Measurements from ENCODE around the gene TMPRSS3.
A peak's percentile ranks its signal among the peaks of the same experiment; 100 is the strongest.

The TMPRSS3 gene

GRCh38 chr21:42388740-42389448, 7.0 kb downstream of the TMPRSS3 start:
- Histone ChIP-seq H3K9ac (ENCODE audit: low read depth, low read length) (peak overlapping the region; percentile 37), H3K9me3 (ENCODE audit: control insufficient read depth, insufficient read depth, low read length) (no peaks in the 10 kb centered on the region), H3K36me3 (ENCODE audit: control insufficient read depth, insufficient read depth, low read length) (no peaks in the 10 kb centered on the region), H3K4me1 (ENCODE audit: control insufficient read depth, insufficient read depth, low read length) (peaks cover 16% of the 10 kb centered on the region), H3K27me3 (ENCODE audit: control insufficient read depth, insufficient read depth, low read length) (no peaks in the 10 kb centered on the region), H3K27ac (ENCODE audit: low read depth, low read length) (peak overlapping the region; percentile 21), H3K4me3 (ENCODE audit: low read depth, low read length) (no peak overlapping the region)

- peaks cover 16% of the 10 kb centered on the region for H3K4me1 ChIP-seq (ENCODE audit: control insufficient read depth, insufficient read depth, low read length)
- H3K9me3 ChIP-seq (ENCODE audit: control insufficient read depth, insufficient read depth, low read length), result no peaks in the 10 kb centered on the region
- H3K4me3 ChIP-seq (ENCODE audit: low read depth, low read length), result no peak overlapping the region
- no peak overlapping the region for H3K27ac ChIP-seq (ENCODE audit: low read depth, low read length)
- no peak overlapping the region for H3K9ac ChIP-seq (ENCODE audit: low read depth, low read length)
- H3K36me3 ChIP-seq (ENCODE audit: control insufficient read depth, insufficient read depth, low read length), result no peaks in the 10 kb centered on the region
- H3K27me3 ChIP-seq (ENCODE audit: control insufficient read depth, insufficient read depth, low read length), result no peaks in the 10 kb centered on the region
Observed at GRCh38 chr21:42387843-42388340, 8.0 kb downstream of the TMPRSS3 start.

- no peak overlapping the region for H3K9ac ChIP-seq (ENCODE audit: low read depth, low read length)
- H3K9me3 ChIP-seq (ENCODE audit: control insufficient read depth, insufficient read depth, low read length), result 0 out of 2 replicates have a peak, but pooled peaks cover 1% of the 10 kb centered on the region
- H3K4me1 ChIP-seq (ENCODE audit: control insufficient read depth, insufficient read depth, low read length), result peaks cover 16% of the 10 kb centered on the region
- H3K36me3 ChIP-seq (ENCODE audit: control insufficient read depth, insufficient read depth, low read length), result no peaks in the 10 kb centered on the region
- H3K27me3 ChIP-seq (ENCODE audit: control insufficient read depth, insufficient read depth, low read length), result no peaks in the 10 kb centered on the region
- no peak overlapping the region for H3K4me3 ChIP-seq (ENCODE audit: low read depth, low read length)
- H3K27ac ChIP-seq (ENCODE audit: low read depth, low read length), result no peak overlapping the region
Observed at GRCh38 chr21:42387164-42387563, 8.7 kb downstream of the TMPRSS3 start.

DNA sequence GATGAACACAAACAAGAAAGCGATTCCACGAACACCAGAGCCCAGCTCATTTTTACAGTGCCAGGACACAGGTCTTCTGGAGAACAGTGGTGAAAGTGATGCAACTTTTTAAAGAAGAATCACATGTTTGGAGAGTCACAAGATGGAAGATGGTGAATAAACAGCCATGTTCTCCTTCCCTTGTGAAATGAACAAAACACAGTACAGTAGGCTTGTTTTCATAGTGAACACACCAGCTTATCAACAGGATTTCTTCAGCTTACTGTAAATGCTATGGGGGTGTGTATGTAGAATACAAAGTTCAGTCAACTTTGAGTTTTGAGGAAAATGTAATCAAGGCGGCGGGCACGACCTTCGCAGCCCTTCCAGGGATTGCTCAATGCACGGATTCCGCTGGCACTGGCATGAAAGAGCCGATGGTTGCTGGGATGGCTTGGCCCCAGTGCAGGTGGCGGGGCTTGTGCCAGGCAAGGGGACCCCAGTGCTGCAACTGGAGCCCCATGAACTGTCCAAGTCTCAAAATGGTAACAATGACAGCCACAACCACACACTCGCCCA, 9.7 kb downstream of the TMPRSS3 start:
- H3K9ac ChIP-seq (ENCODE audit: low read depth, low read length), result no peak overlapping the region
- H3K36me3 ChIP-seq (ENCODE audit: control insufficient read depth, insufficient read depth, low read length), result no peaks in the 10 kb centered on the region
- H3K4me3 ChIP-seq (ENCODE audit: low read depth, low read length), result no peak overlapping the region
- H3K27me3 ChIP-seq (ENCODE audit: control insufficient read depth, insufficient read depth, low read length), result no peaks in the 10 kb centered on the region
- 0 out of 2 replicates have a peak, but pooled peaks cover 4% of the 10 kb centered on the region for H3K9me3 ChIP-seq (ENCODE audit: control insufficient read depth, insufficient read depth, low read length)
- H3K4me1 ChIP-seq (ENCODE audit: control insufficient read depth, insufficient read depth, low read length), result peaks cover 16% of the 10 kb centered on the region
- H3K27ac ChIP-seq (ENCODE audit: low read depth, low read length), result no peak overlapping the region

DNA sequence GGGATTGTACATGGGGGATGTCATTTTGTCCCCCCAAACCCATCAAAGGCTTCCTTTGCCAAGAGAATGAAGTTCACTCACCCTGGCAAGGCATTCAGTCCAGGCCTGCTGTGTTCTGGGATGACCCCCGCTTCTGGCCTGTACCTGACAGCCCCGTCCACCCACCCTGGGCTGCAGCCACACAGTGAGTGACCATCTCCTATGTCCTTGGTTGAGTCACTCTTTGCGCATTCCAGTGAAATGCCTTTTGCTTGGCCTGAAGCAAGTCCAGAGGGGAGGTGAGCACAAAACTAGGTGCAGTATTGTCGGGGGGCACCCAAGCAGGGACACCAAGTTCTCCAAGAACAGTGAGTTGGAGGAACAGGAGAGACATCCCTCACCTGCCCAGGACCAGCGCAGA, 10.2 kb downstream of the TMPRSS3 start:
- H3K4me3 ChIP-seq (ENCODE audit: low read depth, low read length), result no peak overlapping the region
- H3K27ac ChIP-seq (ENCODE audit: low read depth, low read length), result no peak overlapping the region
- no peak overlapping the region for H3K9ac ChIP-seq (ENCODE audit: low read depth, low read length)
- peaks cover 16% of the 10 kb centered on the region for H3K4me1 ChIP-seq (ENCODE audit: control insufficient read depth, insufficient read depth, low read length)
- no peaks in the 10 kb centered on the region for H3K36me3 ChIP-seq (ENCODE audit: control insufficient read depth, insufficient read depth, low read length)
- 0 out of 2 replicates have a peak, but pooled peaks cover 4% of the 10 kb centered on the region for H3K9me3 ChIP-seq (ENCODE audit: control insufficient read depth, insufficient read depth, low read length)
- no peaks in the 10 kb centered on the region for H3K27me3 ChIP-seq (ENCODE audit: control insufficient read depth, insufficient read depth, low read length)

- no peaks in the 10 kb centered on the region for H3K27me3 ChIP-seq (ENCODE audit: control insufficient read depth, insufficient read depth, low read length)
- H3K27ac ChIP-seq (ENCODE audit: low read depth, low read length), result no peak overlapping the region
- H3K4me1 ChIP-seq (ENCODE audit: control insufficient read depth, insufficient read depth, low read length), result peaks cover 15% of the 10 kb centered on the region
- 0 out of 2 replicates have a peak, but pooled peaks cover 4% of the 10 kb centered on the region for H3K9me3 ChIP-seq (ENCODE audit: control insufficient read depth, insufficient read depth, low read length)
- H3K36me3 ChIP-seq (ENCODE audit: control insufficient read depth, insufficient read depth, low read length), result no peaks in the 10 kb centered on the region
- no peak overlapping the region for H3K9ac ChIP-seq (ENCODE audit: low read depth, low read length)
- H3K4me3 ChIP-seq (ENCODE audit: low read depth, low read length), result no peak overlapping the region
Observed at GRCh38 chr21:42384989-42385388, 10.9 kb downstream of the TMPRSS3 start.

GRCh38 chr21:42384156-42384945, 11.5 kb downstream of the TMPRSS3 start:
- H3K27ac ChIP-seq (ENCODE audit: low read depth, low read length), result no peak overlapping the region
- H3K36me3 ChIP-seq (ENCODE audit: control insufficient read depth, insufficient read depth, low read length), result no peaks in the 10 kb centered on the region
- 0 out of 2 replicates have a peak, but pooled peaks cover 4% of the 10 kb centered on the region for H3K9me3 ChIP-seq (ENCODE audit: control insufficient read depth, insufficient read depth, low read length)
- no peak overlapping the region for H3K4me3 ChIP-seq (ENCODE audit: low read depth, low read length)
- H3K4me1 ChIP-seq (ENCODE audit: control insufficient read depth, insufficient read depth, low read length), result peaks cover 9% of the 10 kb centered on the region
- H3K27me3 ChIP-seq (ENCODE audit: control insufficient read depth, insufficient read depth, low read length), result no peaks in the 10 kb centered on the region
- no peak overlapping the region for H3K9ac ChIP-seq (ENCODE audit: low read depth, low read length)

DNA sequence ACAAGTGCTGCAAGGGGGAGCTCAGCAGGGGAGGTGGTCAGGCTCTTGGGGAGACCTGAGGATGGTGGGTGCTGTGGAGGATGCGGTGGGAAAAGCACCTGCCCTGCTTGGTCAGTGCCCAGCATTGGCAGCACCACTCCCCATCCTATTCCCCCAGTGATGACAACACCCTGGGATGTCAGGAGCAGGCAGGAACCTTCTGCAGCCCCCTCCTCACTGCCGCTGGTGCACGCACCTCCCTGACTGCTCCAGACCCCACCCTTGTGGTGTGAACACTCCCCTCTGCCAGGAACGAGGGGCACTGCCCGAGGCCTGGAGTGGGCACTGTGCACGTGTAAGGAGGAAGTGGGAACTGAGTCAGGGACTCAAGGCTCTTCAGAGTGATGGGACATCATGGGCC, 12.5 kb downstream of the TMPRSS3 start:
- no peak overlapping the region for H3K27ac ChIP-seq (ENCODE audit: low read depth, low read length)
- no peak overlapping the region for H3K4me3 ChIP-seq (ENCODE audit: low read depth, low read length)
- no peak overlapping the region for H3K9ac ChIP-seq (ENCODE audit: low read depth, low read length)
- H3K4me1 ChIP-seq (ENCODE audit: control insufficient read depth, insufficient read depth, low read length), result no peaks in the 10 kb centered on the region; the same call in 1 of the 2 replicates
- no peaks in the 10 kb centered on the region for H3K27me3 ChIP-seq (ENCODE audit: control insufficient read depth, insufficient read depth, low read length)
- 0 out of 2 replicates have a peak, but pooled peaks cover 4% of the 10 kb centered on the region for H3K9me3 ChIP-seq (ENCODE audit: control insufficient read depth, insufficient read depth, low read length)
- H3K36me3 ChIP-seq (ENCODE audit: control insufficient read depth, insufficient read depth, low read length), result no peaks in the 10 kb centered on the region

GRCh38 chr21:42382915-42383314, 12.9 kb downstream of the TMPRSS3 start:
- no peaks in the 10 kb centered on the region for H3K4me1 ChIP-seq (ENCODE audit: control insufficient read depth, insufficient read depth, low read length)
- no peak overlapping the region for H3K9ac ChIP-seq (ENCODE audit: low read depth, low read length)
- no peaks in the 10 kb centered on the region for H3K27me3 ChIP-seq (ENCODE audit: control insufficient read depth, insufficient read depth, low read length)
- 0 out of 2 replicates have a peak, but pooled peaks cover 4% of the 10 kb centered on the region for H3K9me3 ChIP-seq (ENCODE audit: control insufficient read depth, insufficient read depth, low read length)
- no peak overlapping the region for H3K4me3 ChIP-seq (ENCODE audit: low read depth, low read length)
- H3K36me3 ChIP-seq (ENCODE audit: control insufficient read depth, insufficient read depth, low read length), result no peaks in the 10 kb centered on the region
- no peak overlapping the region for H3K27ac ChIP-seq (ENCODE audit: low read depth, low read length)

DNA sequence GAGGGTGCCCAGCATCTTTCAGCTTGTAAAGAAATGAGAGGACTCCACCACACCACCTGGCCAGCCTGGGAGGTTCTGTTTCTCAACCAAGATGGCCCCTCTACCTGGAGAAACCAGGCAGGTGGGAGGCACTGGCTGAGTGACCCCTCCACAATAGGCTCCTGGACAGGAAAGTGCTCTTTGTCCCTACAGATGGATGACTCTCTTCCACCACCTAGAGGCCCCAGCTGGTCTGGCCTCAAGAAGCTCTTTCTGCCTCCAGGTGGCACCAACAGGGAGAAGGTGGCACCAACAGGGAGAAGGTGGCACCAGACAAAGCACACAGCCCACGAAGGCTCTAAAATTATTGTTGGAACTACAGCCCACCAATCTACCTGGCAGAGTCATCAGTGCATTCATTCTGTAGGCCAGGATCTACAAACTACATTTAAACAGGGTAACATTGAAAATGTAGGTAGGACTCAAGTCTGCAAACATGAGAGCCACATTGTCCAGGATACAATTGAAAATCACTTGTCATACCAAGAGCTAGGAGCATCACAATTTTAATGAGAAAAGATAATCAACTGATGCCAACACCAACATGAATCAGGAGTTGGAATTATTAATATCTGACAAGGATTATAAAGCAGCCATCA, 14.4 kb downstream of the TMPRSS3 start:
- no peaks in the 10 kb centered on the region for H3K27me3 ChIP-seq (ENCODE audit: control insufficient read depth, insufficient read depth, low read length)
- no peak overlapping the region for H3K9ac ChIP-seq (ENCODE audit: low read depth, low read length)
- 0 out of 2 replicates have a peak, but pooled peaks cover 4% of the 10 kb centered on the region for H3K9me3 ChIP-seq (ENCODE audit: control insufficient read depth, insufficient read depth, low read length)
- no peak overlapping the region for H3K27ac ChIP-seq (ENCODE audit: low read depth, low read length)
- no peaks in the 10 kb centered on the region for H3K4me1 ChIP-seq (ENCODE audit: control insufficient read depth, insufficient read depth, low read length)
- no peak overlapping the region for H3K4me3 ChIP-seq (ENCODE audit: low read depth, low read length)
- H3K36me3 ChIP-seq (ENCODE audit: control insufficient read depth, insufficient read depth, low read length), result no peaks in the 10 kb centered on the region

All from HUES48 (cell line).